Caki2 (cell line): Measurements from ENCODE around the gene ZNF236. TPM values are rescaled to one million over a fixed set of nuclear protein-coding genes. Genes with fewer than 3 reads are reported as not detected.
"Not testable (repeated sequence)": the region's sequence is repeated elsewhere in the genome, so short reads cannot be mapped to it uniquely, and the experiment has no call there.

Source experiments
- DNase-seq: peaks from one replicate; pipeline ENCODE4 v3.0.0-alpha.2; 2015; ENCODE audit warnings: low read depth
- in situ Hi-C: cut with HindIII; loops from 2 replicates; pipeline ENCODE4 v1.10.0; 2016; ENCODE audit warnings: low sequenced_read_pairs, low pct_unique_long_range_greater_than_20kb, mixed read lengths
- total RNA-seq: library from RNA; depleted of rRNA; stranded (reverse); fragments of >200 nt; shearing (Covaris generic); gene quantifications from 2 replicates; pipeline ENCODE4 v1.2.3, GENCODE V29; 2014; ENCODE audit warnings: low replicate concordance

Gene ZNF236
- total RNA-seq, 1 experiment from 2014 or later: 6.4 TPM

DNA sequence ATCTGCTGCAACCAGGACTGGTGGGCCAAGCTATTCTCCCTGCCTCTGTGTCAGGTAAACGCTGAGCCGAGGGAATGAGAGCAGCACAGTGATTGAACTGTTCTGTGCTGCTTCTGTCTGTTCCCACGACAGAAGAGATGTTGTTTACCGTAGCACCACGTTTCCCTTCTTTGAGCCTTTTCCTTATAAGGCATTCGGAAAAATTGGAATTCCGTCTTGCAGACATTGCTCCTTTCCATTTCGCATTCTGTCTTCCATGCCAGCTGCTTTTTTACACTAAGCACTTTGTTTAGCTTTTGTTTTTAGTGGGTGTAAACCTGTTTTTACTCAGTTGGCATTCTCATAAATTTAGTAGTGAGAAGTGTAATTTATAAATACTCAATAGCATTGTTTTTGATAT, 103.1 kb downstream of the ZNF236 start:
- in situ Hi-C loops: no loop called here

DNA sequence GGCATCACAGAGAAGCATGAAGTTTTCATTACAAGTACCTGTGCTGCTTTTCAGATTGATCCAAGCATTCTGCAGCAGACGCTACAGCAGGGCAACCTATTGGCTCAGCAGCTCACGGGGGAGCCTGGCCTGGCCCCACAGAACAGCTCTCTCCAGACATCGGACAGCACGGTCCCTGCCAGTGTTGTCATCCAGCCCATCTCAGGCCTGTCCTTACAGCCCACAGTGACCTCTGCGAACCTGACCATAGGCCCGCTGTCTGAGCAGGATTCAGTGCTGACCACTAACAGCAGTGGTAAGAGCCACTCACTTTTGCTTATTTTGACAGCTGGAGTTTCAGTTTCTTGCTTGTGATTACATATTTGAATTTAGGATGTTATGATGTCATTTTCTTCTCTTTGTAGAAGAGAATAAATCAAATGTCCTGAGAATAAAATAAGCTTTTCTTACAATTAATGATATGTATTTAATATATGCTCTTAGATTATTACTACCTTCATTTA, 104.9 kb downstream of the ZNF236 start:
- in situ Hi-C loops: no loop called here
- DNase-seq: no peak

More for the DNA sequence above, 103.1 kb downstream of the ZNF236 start:
- no peak for DNase-seq

DNA sequence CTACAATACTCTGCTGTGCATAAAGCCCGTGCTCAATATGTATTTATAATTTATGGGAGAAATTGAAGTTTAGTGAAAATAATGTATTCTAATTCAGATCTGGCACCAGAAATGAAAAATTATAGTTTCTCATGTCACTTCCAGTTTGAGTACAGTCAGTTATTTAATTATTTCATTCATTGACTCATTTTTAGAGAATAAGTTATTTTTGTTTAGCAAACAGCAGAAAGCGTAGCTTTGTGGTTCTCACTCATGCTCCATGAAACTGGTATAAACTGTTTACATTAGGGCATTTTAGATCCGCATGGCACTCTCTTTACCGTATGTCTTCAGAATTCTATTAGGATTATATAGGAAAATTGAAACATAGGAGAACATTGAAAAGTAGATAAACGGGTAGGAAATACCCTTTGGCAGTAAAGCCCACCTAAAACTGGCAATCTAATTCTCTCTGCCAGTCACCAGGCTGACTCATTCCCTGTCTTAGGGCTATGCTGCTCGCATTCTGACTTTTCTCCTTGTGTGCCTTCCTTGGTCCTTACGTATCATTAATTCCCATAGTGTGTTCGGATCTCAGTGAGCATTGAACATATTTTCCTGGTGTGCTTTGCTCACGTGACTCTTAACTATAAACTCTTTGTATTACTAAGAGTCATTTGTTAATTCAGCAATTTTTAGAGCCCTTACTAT, 106.0 kb downstream of the ZNF236 start:
- in situ Hi-C loops: no loop called here
- no peak for DNase-seq

DNA sequence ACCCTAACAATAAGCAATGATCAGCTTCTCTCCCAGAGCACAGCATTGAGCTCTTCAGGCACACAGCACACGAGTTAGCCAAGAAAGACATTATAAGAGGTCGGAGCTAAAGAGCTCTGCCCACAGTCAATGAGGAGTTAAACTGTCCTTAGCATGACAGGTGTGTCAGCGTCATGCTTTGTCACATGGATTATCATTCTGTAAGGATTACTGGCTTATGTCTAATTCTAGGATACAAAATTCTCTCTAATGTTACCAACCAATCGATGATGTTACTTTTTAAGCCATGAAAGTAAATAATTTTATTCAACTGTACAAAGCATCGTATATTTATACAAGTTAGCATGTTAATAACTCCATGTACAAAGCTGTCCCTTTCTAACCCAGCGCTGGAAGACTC, 108.8 kb downstream of the ZNF236 start:
- in situ Hi-C loops: no loop called here

DNA sequence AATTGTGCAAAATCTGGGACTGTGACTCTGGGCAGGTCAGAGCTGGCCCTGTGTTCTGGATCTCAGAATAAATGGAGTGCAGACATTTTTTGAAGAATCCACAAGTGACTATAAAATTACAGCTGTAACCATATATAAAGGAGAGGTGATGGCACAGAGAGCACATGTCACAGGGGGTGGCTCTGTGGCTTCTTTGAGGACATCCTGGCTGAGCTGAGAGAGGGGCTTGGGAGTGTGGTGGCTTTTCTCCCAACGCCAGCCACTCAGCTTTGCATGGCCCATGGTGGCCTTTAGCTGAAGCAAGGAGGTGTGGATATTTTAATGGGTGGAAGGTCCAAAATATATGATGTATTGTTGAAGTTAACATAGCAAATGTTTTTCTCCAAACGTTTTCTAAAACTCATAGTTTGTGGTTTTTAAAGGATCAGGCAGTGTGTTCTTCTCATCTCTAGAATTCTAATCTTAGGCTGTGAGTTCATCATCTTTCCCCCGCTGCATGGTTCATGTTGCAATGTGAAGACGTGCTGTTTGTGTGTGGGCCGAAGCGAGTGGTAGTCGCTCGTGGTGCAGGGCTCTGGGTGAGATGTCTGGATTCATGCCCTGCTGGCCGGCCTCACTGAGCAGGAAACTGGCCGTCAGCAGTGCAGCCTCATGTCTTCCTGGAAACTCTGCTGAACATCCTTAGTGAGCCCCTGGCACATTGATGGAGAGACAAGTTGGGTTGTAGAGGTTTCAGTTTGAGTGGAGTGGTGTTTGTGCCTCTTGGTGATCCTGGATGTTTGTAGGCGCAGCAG, 109.9 kb downstream of the ZNF236 start:
- no peak for DNase-seq
- in situ Hi-C loops: no loop called here

More for the DNA sequence above, 108.8 kb downstream of the ZNF236 start:
- DNase-seq: no peak

DNA sequence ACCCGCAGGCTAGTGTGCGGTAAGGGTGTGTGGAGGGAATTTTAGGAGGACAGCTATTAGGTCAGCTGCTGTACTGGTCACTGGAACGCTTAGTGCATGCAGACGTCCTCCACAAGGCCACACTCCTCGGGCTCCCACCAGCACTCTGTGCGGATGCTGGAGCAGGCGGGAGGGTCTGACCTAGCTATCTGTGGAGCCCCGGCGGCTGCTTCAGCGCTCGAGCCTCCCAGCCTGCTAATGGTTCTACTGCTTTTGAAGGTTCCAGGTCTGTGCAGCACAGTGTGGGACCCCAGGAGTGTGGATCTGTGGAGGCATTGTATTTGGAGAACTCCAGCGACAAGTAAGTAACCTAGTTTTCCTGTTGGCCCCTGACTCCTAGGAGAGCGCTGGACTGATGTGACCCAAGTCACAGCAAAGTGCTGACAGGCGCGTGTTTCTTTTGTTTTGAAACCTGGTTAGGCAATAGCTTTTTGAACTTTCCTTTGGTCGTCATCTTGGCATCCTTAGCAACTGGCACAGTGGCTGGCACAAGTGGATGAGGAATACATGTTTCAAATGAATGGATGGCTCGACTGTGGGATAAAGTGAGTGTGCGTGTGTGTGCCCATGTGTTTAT, 113.5 kb downstream of the ZNF236 start:
- in situ Hi-C loops: no loop called here

DNA sequence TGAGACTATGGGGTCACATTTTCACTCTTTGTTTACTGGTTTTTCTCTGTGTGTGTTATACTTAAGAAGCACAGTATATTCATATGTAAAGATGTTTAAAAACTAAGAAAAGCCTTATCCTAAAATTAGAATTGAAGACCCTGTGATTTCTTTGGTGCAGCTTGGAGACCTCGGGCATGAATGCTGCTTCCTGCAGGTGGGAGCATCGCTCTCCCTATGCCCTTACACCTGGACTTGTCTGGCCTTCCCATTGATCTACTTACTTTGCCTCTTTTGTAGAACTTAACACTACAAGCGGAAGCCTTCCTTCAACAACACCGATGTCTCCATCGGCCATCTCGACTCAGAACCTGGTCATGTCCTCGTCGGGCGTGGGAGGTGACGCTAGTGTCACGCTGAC, 114.5 kb downstream of the ZNF236 start:
- in situ Hi-C loops: no loop called here
- no peak for DNase-seq

More for the DNA sequence above, 113.5 kb downstream of the ZNF236 start:
- DNase-seq: no peak

DNA sequence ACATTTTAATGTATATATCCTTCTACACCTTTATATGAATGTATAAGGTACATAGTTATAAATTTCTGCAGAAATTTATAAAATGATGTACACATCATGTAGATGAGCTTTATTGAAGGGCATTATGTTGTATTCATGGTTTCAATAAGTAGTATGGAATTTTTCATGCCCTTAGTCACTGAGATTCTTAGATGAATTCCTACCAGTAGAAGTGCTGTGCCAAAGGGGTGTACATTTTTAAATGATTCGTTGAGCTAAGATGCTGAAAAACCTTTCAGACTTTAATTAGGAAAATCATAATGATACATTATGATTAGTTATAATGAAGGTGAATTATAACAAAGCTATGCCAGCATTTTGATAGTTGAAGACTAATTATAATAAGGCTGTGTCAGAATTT, 115.2 kb downstream of the ZNF236 start:
- in situ Hi-C loops: no loop called here
- DNase-seq: no peak

DNA sequence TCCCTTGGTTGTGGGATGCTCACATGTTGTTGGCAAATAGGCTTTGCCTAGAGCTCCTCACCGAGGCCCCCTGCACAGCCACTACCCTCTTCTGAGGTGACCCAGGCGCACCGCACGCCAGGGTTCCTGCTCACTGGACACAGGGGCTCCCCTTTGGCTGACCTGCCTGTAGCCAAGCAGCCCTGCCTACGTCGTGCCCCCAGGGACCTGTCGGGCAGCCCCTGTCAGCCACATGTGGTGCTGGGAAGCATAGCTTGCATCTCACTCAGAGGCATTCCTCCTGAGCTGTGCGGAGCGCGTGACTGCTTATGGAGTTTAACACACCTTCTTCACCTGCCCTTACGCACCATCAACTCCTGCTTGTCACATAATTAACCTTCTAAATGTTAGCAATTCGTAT, 116.3 kb downstream of the ZNF236 start:
- DNase-seq: no peak
- in situ Hi-C loops: no loop called here

DNA sequence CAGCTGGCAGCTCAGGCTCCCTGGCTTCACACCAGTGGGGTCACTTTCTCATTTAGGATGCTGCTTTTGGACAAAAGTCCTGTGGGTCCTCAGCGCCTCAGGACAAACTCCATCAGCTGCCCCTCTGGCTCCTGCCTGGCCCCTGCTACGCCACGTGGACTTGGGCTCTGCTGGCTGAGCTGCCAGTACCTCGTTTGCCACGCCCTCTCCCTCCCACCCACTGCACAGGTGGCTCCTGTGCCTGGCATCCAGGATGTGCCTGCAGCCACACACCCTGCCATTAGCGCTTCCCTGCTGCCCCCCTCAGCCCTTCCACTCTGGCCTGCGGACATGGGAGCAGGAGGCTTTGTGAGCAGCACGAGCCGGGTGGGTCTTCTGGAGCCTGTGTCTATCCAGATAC, 118.9 kb downstream of the ZNF236 start:
- in situ Hi-C loops: no loop called here
- no peak for DNase-seq

DNA sequence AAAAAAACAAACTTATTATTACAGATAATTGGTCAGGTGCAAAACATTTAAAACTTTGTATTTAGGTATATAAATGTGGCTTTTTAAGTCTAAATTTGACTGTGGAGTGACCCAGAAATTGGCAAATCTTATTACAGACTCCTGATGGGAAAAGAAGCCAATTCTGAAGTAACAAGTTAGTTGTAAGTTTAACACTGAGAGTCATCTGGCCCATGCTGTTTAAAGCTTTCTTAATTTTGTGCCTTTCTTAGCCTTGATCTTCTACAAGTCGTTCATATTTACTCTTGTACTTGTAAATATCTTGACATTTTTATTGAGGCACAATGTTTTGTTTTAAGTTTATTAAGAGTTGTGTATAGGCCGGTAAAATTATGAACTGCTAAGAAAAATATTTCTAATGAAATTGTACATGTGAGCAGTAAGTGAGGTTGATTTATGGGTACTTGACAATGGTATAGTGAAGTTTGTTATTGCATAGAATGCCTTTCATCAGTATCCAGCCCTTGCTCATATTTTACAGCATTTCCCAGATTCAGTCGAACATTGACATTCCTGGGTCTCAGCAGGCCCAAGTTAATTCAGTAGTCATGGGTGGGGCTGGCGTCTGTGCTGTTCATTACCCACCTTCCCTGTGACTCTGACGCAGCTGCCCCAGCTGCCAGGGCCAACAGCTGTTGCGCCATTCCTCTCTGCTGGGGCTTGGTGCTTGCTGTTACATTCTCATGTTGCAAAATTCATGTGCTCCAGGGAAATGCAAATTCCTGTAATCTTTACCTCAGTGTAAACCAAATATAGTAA, 121.4 kb downstream of the ZNF236 start:
- no peak for DNase-seq
- in situ Hi-C loops: no loop called here

DNA sequence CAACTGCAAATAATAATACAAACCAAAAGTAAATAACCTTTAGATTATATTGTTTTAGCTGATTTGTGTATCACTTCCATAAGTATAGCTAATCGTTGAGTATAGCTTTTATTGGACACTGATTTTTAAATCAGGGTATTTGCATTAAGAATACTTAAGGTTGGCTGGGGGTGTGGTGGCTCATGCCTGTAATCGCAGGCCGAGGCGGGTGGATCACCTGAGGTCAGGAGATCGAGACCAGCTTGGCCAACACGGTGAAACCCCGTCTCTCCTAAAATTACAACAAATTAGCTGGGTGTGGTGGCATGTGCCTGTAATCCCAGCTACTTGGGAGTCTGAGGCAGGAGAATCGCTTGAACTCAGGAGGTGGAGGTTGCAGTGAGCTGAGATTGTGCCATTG, 122.0 kb downstream of the ZNF236 start:
- DNase-seq, in situ Hi-C loops: not testable (repeated sequence)

DNA sequence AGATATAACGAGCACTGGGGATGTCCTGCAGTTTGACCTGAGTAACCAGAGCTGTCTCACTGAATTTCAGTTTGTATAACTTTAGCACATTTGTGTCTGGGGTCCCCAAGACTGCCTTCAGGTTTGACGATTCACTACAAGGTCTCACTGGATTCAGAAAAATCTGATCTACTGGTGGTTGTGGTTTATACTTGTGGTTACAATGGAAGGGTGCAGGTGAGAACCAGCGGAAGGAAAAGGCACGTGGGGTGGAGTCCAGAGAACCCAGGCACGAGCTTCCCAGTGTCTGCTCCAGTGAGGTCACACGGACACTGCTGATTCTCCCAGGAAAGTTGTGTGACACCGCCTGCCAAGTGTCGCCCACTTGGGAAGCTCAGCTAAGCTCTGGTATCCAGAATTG, 126.0 kb downstream of the ZNF236 start:
- in situ Hi-C loops: no loop called here
- DNase-seq: no peak

DNA sequence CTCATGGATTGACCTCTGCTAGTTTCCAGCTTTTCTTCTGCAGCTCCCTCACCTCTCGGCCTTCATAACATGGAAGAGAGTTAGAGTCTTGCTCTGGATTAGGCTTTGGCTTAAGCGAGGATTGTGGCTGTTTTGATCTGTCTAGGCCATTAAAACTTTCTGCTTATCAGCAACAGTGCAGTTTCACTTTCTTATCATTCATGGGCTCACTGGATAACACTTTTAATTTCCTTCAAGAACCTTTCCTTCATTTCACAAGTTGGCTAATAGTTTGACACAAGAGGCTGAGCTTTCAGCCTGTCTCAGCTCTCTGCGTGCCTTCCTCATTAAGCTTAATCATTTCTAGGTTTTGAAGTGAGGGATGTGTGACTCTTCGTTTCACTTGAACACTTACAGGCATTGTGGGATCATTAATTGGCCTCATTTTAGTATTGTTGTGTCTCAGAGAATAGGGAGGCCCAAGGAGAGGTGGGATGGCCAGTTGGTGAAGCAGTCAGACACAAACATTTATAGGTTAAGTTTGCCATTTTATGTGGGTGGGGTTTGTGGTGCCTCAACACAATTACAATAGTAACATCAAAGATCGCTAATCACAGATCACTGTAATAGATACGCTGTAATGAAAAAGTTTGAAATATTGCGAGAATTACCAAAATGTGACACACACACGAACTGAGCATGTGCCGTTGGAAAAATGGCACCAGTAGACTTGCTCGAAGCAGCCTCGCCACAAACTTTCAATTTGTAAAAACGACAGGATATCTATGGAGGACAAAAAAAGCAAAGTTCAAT, 129.3 kb downstream of the ZNF236 start:
- in situ Hi-C loops: no loop called here
- no peak for DNase-seq

DNA sequence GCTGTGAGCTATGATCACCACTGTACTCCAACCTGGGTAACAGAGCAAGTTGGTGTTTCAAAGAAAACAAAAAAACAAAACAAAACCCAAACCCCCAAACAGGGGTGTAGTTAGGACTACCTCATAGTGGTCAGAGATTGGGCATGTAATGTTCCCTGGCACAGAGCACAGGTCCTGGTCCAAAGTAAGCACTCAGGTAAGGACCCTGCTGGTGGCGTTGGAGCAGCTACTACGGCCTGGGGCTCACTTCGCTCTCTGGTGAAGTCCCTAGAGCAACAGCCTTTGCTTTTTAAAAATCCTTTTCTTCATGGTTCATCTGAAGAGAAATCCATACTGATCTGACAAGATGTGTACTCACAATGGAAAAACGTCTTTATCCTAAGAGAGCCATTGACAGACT, 130.4 kb downstream of the ZNF236 start:
- in situ Hi-C loops: no loop called here
- no peak for DNase-seq

DNA sequence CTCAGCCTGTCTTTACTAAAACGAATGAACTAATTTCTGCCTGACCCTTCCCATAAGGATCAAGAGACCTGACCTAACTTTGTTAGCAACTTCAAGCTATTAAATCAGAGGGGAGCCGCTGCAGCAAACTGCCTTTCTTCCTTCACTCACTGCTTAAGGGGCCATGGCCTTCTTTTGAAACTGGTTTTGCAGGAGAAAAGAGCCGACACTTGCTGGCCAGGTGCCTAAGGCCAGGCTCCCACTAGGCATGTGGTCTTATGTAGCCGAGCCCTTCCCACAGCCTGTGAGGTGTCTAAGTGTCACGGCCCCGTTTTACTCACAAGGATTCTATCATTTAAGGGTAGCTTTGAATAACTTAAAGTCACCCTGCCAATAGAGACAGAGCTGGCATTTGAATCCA, 130.8 kb downstream of the ZNF236 start:
- in situ Hi-C loops: no loop called here

DNA sequence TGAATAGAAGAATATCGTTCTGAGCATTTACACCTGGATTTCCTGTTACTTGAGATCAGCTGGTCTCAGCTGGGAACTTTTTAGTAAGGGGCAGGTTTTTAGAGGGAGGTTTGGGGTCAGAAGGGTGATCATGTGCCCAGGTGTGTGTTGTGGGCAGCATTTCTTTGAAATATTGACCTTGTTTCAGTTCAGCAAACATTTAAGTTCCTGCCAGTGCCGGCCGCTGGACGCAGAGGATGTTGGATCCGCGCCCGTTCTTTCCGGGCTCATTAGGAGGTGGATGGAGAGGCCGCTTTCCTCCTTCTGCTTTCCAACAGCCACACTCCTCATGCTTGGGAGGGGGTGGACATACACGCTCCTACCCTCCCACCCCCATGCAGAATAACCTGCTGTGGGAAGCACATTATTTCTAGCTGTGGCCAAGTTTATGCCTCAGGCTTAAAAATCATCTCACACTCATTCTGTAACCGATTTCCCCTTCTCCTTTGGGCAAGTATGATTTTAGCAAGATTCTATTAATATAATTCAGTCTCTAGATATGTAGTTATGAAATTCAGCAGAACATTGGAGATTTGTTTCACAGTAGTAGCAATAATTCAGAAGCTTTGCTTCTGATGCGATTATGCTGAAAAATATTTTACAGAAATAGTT, 131.4 kb downstream of the ZNF236 start:
- in situ Hi-C loops: no loop called here
- DNase-seq: no peak

More for the DNA sequence above, 130.8 kb downstream of the ZNF236 start:
- DNase-seq: no peak
